Measurements from ENCODE around the gene DNAH17.

Gene DNAH17

DNA sequence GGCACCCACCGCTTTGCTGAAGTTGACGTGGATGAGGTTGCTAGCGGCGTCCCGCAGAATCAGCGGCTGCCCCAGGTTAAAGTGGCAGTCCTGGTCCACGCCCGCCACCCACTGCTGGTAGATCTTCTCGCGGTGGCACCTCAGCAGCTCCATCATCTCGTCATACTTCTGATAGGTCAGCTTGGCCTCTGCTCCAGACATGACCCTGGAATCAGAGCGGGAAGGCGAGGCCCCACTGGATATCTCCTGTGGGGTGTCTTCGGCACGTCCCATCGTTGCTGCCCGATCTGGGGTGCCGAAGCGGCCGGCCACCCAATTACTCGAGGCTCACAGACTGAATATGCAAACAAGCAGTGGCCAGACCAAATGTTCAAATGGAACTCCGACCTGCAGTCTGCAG lies 16.5 kb downstream of the DNAH17 start:
- Histone ChIP-seq H3K4me3 (ENCODE audit: low read length) (no peak overlapping the region), H3K27me3 (ENCODE audit: control insufficient read depth, insufficient read depth, low read length) (no peaks in the 10 kb centered on the region), H3K4me1 (ENCODE audit: control insufficient read depth, insufficient read depth, low read length) (no peaks in the 10 kb centered on the region), H3K36me3 (ENCODE audit: control insufficient read depth, insufficient read depth, low read length) (no peaks in the 10 kb centered on the region), H3K27ac (ENCODE audit: low read length) (no peak overlapping the region), H3K9me3 (ENCODE audit: control insufficient read depth, insufficient read depth, low read length) (no peaks in the 10 kb centered on the region)
- no CpG with 5 or more reads among the region's 22 CpGs for WGBS (ENCODE audit: insufficient coverage, insufficient read length)
- no peak for DNase-seq (ENCODE audit: low read depth, low spot score)

DNA sequence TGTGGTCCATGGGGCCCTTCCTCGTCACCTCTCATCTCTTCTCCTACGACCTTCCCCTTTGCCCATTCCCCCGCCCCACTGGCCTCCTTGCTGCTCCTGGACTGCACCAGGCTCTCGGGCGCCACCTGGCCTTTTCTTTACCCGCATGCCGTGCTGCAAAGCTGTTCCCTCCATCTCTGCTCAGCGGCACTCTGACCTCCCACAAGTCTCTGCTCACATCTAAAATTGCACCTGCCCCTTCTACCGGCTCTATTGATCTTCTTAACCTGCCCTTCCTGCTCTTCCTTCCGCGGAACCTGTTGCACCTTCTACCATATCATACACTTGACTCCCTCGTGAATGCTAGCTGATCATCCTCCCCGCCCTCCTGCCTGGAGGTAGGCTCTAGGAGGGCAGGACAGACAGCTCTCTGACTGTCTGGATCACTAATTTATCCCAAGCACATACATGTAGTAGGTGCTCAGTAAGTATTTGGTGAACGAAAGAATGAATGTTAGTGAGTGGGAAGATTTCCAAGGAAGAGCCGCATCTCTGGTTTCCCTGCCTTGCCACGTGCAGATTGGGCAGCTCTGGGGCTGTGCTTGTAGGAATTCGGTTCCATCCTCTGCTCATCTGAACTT lies 17.3 kb downstream of the DNAH17 start:
- no peak overlapping the region for H3K27ac ChIP-seq (ENCODE audit: low read length)
- H3K27me3 ChIP-seq (ENCODE audit: control insufficient read depth, insufficient read depth, low read length), result no peaks in the 10 kb centered on the region
- H3K4me1 ChIP-seq (ENCODE audit: control insufficient read depth, insufficient read depth, low read length), result no peaks in the 10 kb centered on the region
- H3K36me3 ChIP-seq (ENCODE audit: control insufficient read depth, insufficient read depth, low read length), result no peaks in the 10 kb centered on the region
- no CpG with 5 or more reads among the region's 17 CpGs for WGBS (ENCODE audit: insufficient coverage, insufficient read length)
- no peak overlapping the region for H3K4me3 ChIP-seq (ENCODE audit: low read length)
- no peaks in the 10 kb centered on the region for H3K9me3 ChIP-seq (ENCODE audit: control insufficient read depth, insufficient read depth, low read length)
- no peak for DNase-seq (ENCODE audit: low read depth, low spot score)

DNA sequence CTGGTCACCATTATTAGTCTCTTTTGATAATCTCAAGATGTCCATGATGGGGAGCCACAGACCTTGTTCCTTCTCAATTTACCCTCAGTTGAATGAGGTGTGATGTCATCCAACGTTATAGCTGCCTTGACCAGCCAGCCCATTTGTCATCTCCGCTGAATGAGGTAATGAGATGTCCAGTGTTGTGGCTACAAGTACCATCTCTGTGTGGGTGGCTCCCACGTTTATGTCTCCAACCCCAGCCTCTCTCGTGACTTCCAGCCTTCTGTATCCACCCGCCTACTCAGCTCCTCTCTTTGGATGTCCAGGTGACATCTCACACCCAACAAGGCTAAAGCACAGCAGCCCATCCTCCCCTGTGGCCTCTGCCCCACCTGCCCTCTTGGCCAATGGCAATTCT lies 18.2 kb downstream of the DNAH17 start:
- no peaks in the 10 kb centered on the region for H3K27me3 ChIP-seq (ENCODE audit: control insufficient read depth, insufficient read depth, low read length)
- H3K36me3 ChIP-seq (ENCODE audit: control insufficient read depth, insufficient read depth, low read length), result no peaks in the 10 kb centered on the region
- no CpG with 5 or more reads among the region's 5 CpGs for WGBS (ENCODE audit: insufficient coverage, insufficient read length)
- DNase-seq (ENCODE audit: low read depth, low spot score), result no peak
- no peak overlapping the region for H3K27ac ChIP-seq (ENCODE audit: low read length)
- H3K4me1 ChIP-seq (ENCODE audit: control insufficient read depth, insufficient read depth, low read length), result no peaks in the 10 kb centered on the region
- no peaks in the 10 kb centered on the region for H3K9me3 ChIP-seq (ENCODE audit: control insufficient read depth, insufficient read depth, low read length)
- no peak overlapping the region for H3K4me3 ChIP-seq (ENCODE audit: low read length)

DNA sequence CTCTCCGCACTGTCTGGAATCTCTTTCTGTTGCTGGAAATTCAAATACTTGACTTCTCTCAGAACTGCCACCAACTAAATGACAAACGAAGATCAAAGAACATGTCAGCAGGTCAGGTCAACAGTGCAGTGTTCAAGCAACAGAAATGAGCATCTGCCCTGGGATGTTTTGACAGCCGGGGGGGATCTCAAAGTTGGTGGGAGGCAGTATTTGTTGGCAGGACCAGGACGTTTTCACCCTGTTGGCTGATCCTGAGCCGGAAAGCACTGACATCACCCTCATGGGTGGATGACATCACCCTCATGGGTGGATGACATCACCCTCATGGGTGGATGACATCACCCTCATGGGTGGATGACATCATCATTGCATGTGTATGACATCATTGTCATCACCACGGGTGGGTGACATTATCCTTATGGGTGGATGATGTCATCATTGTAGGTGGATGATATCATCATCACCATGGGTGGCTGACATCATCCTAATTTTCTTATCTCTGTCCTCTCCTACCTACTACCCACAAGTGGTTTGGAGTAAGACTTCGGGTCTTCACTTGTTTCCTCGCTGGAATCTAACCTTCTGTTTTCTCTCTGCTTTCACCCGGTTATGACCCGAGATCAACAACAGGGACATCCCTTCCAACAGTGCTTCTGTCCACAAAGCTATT lies 18.9 kb downstream of the DNAH17 start:
- DNase-seq (ENCODE audit: low read depth, low spot score), result no peak

DNA sequence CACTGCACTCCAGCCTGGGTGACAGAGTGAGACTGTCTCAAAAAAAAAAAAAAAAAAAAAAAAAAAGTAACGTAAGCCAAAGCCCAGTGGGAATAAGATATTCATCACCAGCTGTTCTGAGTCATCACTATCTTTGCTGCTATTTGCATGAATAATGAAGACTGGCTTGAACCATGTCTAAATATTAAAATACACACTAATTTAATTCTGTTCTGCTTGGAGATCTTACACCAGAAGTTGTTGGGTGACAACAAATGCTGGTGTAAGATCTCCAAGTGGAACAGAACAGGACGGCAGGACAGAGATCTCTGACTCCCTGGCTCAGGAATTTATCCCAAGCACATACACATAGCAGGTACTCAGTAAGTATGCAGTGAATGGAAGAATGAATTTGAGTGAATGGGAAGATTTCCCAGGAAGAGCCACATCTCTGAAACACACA lies 19.6 kb downstream of the DNAH17 start:
- Histone ChIP-seq H3K9me3 (ENCODE audit: control insufficient read depth, insufficient read depth, low read length) (no peaks in the 10 kb centered on the region), H3K4me1 (ENCODE audit: control insufficient read depth, insufficient read depth, low read length) (no peaks in the 10 kb centered on the region), H3K36me3 (ENCODE audit: control insufficient read depth, insufficient read depth, low read length) (no peaks in the 10 kb centered on the region), H3K4me3 (ENCODE audit: low read length) (no peak overlapping the region), H3K27me3 (ENCODE audit: control insufficient read depth, insufficient read depth, low read length) (no peaks in the 10 kb centered on the region), H3K27ac (ENCODE audit: low read length) (no peak overlapping the region)
- no peak for DNase-seq (ENCODE audit: low read depth, low spot score)
- WGBS (ENCODE audit: insufficient coverage, insufficient read length), result no CpG with 5 or more reads among the region's 2 CpGs

More for the DNA sequence above, 18.9 kb downstream of the DNAH17 start:
- no peaks in the 10 kb centered on the region for H3K36me3 ChIP-seq (ENCODE audit: control insufficient read depth, insufficient read depth, low read length)
- H3K9me3 ChIP-seq (ENCODE audit: control insufficient read depth, insufficient read depth, low read length), result no peaks in the 10 kb centered on the region
- H3K27me3 ChIP-seq (ENCODE audit: control insufficient read depth, insufficient read depth, low read length), result no peaks in the 10 kb centered on the region
- no peaks in the 10 kb centered on the region for H3K4me1 ChIP-seq (ENCODE audit: control insufficient read depth, insufficient read depth, low read length)
- no peak overlapping the region for H3K4me3 ChIP-seq (ENCODE audit: low read length)
- H3K27ac ChIP-seq (ENCODE audit: low read length), result no peak overlapping the region
- WGBS (ENCODE audit: insufficient coverage, insufficient read length), result no CpG with 5 or more reads among the region's 10 CpGs

DNA sequence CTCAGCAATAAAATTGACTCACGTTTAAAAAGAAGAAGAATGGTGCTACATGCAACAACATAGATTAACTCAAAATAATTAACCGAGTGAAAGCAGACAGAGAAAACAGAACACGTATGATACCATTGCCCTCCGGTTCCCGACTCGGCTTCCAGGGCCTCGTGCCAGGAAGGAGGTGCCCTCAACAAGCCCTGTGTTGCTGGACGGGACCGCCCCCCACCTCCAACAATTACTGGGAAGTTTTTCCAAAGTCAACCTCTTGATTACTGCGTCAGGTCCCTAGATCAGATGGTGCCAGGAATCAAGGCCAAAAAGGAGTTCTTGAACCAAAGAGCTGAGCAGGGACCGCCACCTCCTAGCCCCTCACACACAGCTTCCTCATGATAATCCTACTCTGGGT lies 20.4 kb downstream of the DNAH17 start:
- no peaks in the 10 kb centered on the region for H3K27me3 ChIP-seq (ENCODE audit: control insufficient read depth, insufficient read depth, low read length)
- no peaks in the 10 kb centered on the region for H3K36me3 ChIP-seq (ENCODE audit: control insufficient read depth, insufficient read depth, low read length)

DNA sequence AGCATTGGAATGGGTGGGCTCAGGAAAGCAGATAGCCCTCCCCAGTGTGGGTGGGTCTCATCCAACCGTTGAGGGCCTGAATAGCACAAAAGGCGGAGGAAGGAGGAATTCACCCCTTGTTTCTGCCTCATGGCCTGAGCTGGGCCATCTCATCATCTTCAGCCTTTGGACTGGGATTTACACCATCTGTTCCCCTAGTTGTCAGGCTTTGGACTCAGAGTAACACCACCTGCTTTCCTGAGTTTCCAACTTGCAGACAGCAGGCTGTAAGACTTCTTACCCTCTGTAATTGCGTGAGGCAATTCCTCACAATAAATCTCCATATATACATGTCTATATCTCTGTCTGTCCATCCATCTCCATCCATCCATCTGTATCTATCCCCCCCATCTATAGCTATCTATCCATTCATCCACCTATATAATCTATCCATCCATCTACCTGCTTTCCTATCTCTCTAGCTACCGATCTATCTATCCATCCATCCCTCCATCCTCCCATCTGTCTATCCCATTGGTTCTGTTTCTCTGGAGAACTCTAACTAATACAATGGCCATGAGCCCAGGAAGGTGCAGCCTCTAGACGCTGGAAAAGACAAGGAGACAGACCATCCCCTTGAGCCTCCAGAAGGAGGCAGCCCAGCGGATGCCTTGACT lies 21.3 kb downstream of the DNAH17 start:
- Histone ChIP-seq H3K27me3 (ENCODE audit: control insufficient read depth, insufficient read depth, low read length) (no peaks in the 10 kb centered on the region), H3K9me3 (ENCODE audit: control insufficient read depth, insufficient read depth, low read length) (no peaks in the 10 kb centered on the region), H3K36me3 (ENCODE audit: control insufficient read depth, insufficient read depth, low read length) (no peaks in the 10 kb centered on the region), H3K27ac (ENCODE audit: low read length) (no peak overlapping the region), H3K4me3 (ENCODE audit: low read length) (no peak overlapping the region), H3K4me1 (ENCODE audit: control insufficient read depth, insufficient read depth, low read length) (no peaks in the 10 kb centered on the region)
- DNase-seq (ENCODE audit: low read depth, low spot score), result no peak
- 100% methylated on average over 1 of the region's 6 CpGs for WGBS (ENCODE audit: insufficient coverage, insufficient read length)

More for the DNA sequence above, 20.4 kb downstream of the DNAH17 start:
- WGBS (ENCODE audit: insufficient coverage, insufficient read length), result no CpG with 5 or more reads among the region's 11 CpGs
- Histone ChIP-seq H3K4me3 (ENCODE audit: low read length) (no peak overlapping the region), H3K4me1 (ENCODE audit: control insufficient read depth, insufficient read depth, low read length) (no peaks in the 10 kb centered on the region), H3K27ac (ENCODE audit: low read length) (no peak overlapping the region), H3K9me3 (ENCODE audit: control insufficient read depth, insufficient read depth, low read length) (no peaks in the 10 kb centered on the region)
- DNase-seq (ENCODE audit: low read depth, low spot score), result no peak

DNA sequence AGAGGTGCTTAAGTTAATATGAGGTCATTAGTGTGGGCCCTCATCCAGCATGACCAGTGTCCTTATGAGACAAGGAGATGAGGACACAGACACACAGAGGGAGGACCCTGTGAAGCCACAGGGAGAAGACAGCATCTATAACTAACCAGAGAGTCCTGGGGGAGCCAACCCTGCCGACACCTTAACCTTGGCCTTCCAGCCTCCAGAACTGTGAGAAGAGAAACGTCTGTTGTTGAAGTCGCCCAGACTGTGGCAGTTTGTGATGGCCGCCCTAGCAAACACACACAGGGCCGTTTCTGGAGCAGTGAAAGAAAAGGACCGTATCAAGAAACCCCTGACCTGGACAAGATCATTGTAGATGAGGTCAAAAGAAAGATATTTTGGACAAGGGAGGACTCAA lies 26.7 kb downstream of the DNAH17 start:
- Histone ChIP-seq H3K9me3 (ENCODE audit: control insufficient read depth, insufficient read depth, low read length) (no peaks in the 10 kb centered on the region; the same call in 1 of the 2 replicates), H3K4me3 (ENCODE audit: low read length) (no peak overlapping the region), H3K4me1 (ENCODE audit: control insufficient read depth, insufficient read depth, low read length) (no peaks in the 10 kb centered on the region), H3K36me3 (ENCODE audit: control insufficient read depth, insufficient read depth, low read length) (no peaks in the 10 kb centered on the region), H3K27ac (ENCODE audit: low read length) (no peak overlapping the region), H3K27me3 (ENCODE audit: control insufficient read depth, insufficient read depth, low read length) (no peaks in the 10 kb centered on the region)
- no peak for DNase-seq (ENCODE audit: low read depth, low spot score)
- WGBS (ENCODE audit: insufficient coverage, insufficient read length), result no CpG with 5 or more reads among the region's 6 CpGs

DNA sequence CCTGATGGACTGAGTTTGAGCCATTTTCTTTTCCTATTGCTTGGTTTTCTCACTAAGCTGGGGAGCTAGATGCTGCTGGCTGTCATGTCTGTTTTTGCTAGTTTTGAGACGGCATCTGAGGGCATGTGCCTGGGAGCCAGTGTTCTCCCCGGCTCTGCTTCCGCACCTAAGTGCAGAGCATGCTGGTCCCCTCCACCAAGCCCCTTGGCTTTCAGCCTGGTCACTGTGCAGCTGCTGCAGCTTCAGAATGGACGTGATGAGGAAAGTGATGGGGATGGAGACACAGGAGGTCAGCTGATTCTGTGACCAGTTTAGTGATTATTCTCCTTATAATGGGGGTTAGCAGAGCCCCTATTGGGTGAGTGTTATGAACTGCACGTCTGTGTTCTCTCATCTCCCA lies 28.5 kb downstream of the DNAH17 start:
- no peaks in the 10 kb centered on the region for H3K36me3 ChIP-seq (ENCODE audit: control insufficient read depth, insufficient read depth, low read length)
- no peak overlapping the region for H3K4me3 ChIP-seq (ENCODE audit: low read length)
- H3K4me1 ChIP-seq (ENCODE audit: control insufficient read depth, insufficient read depth, low read length), result no peaks in the 10 kb centered on the region
- DNase-seq (ENCODE audit: low read depth, low spot score), result no peak
- WGBS (ENCODE audit: insufficient coverage, insufficient read length), result no CpG with 5 or more reads among the region's 5 CpGs
- no peaks in the 10 kb centered on the region for H3K27me3 ChIP-seq (ENCODE audit: control insufficient read depth, insufficient read depth, low read length)
- H3K9me3 ChIP-seq (ENCODE audit: control insufficient read depth, insufficient read depth, low read length), result no peaks in the 10 kb centered on the region; the same call in 1 of the 2 replicates
- no peak overlapping the region for H3K27ac ChIP-seq (ENCODE audit: low read length)

DNA sequence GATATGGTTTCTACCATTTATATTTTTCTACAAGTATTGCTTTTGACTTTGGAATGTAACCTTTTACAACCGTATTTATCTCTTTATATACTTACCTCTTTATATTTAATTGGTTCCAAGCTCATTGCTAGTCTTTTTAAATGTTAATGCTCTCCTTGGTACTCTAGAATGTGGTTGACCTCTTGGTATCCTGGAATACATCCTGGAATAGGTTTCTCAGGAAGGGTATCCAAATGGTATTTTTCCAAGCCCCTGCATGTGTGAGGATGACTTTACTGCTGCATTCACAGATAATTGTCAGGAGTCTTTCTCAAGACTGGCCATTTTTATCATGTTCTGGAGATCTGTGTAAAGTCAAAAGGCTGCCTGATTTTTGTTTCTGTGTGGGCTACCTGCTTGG lies 30.2 kb downstream of the DNAH17 start:
- no peaks in the 10 kb centered on the region for H3K27me3 ChIP-seq (ENCODE audit: control insufficient read depth, insufficient read depth, low read length)
- WGBS (ENCODE audit: insufficient coverage, insufficient read length), result 100% methylated on average over 1 of the region's 1 CpG
- no peak for DNase-seq (ENCODE audit: low read depth, low spot score)
- no peak overlapping the region for H3K4me3 ChIP-seq (ENCODE audit: low read length)
- no peak overlapping the region for H3K27ac ChIP-seq (ENCODE audit: low read length)
- H3K36me3 ChIP-seq (ENCODE audit: control insufficient read depth, insufficient read depth, low read length), result no peaks in the 10 kb centered on the region
- no peaks in the 10 kb centered on the region for H3K4me1 ChIP-seq (ENCODE audit: control insufficient read depth, insufficient read depth, low read length)
- no peaks in the 10 kb centered on the region; the same call in 1 of the 2 replicates for H3K9me3 ChIP-seq (ENCODE audit: control insufficient read depth, insufficient read depth, low read length)

Measured in iPS DF 6.9 (cell line).